EL (cell line): Measurements from ENCODE around the gene MAPRE2.
"Not testable (repeated sequence)": the region's sequence is repeated elsewhere in the genome, so short reads cannot be mapped to it uniquely, and the experiment has no call there.

Experiments used
- DNase-seq: peaks from one replicate; pipeline ENCODE4 v3.0.0-alpha.2; 2016

The MAPRE2 gene

DNA sequence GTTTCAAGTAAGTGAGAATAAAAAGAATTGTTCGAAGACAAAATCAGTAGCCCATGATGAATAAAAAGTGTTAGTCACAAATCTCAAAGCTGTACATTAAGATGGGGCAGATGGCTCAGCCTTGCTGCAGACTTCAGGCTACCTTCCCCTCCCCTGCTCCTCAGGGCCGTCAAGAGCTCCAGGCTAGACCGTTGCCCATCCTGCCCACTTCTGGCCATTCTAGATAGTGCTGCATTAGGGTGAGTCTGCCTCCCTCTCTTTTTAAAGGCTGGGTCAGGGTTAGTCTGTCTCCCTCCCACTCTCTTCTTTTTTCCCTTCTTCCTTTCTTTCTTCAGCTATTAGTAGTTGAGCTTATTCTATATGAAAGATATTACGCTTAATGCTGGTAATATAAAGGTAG is 86.0 kb downstream of the MAPRE2 start:
- DNase-seq = peak; percentile 11

DNA sequence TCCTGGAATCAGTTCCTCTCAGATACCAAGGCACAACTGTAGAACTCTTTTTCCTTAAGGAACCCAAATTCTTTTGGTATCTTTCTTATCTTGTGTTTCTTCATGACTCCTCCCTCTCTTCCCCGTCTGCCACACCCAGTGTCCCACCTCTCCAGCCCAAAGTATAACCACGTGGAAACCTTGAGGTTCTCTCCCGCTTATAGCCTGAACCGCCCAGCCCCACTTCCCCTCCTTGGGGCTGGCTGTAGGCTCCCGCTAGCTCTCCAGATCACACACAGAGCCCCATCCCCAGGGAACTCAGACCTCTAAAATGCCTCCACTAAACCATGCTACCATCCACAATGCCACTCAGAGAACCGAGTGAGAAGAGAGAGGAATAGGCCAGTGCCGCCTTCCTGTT is 87.5 kb downstream of the MAPRE2 start:
- no peak for DNase-seq

DNA sequence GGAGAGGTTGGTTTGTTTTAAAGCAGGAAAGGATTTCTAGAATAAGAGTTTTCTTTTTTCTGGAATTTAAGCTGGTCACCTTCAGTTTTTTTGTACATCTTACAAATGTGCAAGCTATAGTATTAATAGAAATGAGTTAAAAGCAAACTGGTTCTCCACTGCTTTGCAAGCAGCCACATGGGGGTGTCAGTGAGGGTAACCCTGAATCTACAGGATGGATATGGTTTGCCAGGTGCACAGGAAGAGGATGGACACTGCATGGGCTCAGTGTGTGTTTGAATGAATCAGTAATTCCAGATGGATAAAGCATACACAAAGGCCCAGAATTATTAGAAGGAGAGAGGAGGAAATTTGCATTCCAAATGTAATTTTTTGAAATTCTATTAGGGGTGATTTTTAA is 89.0 kb downstream of the MAPRE2 start:
- DNase-seq = no peak

DNA sequence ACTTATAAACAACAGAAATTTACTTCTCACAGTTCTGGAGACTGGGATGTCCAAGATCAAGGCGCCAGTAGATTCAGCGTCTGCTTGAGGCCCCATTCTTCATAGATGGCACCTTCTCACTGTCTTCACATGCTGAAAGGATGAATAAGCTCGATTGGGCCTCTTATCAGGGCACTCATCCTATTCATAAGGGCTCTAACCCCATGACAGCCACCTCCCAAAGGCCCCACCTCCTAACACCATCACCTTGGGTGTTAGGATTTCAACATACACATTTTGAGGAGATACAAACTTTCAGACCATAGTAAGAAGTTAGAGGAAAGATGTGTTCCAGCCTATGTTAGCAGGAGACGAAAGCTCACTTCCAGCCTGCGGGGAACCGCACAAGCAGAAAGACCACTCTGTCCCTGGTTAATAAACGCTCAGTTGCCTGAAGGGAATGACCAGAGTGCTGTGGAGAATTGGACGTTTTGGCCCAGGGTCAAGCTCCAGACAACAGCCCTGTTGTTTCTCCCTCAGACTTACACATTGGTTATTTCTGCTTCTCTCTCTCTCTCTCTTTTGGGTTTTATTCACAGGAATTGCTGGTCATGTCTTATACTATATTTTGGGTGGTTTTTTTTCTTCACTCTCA is 90.3 kb downstream of the MAPRE2 start:
- DNase-seq = no peak

DNA sequence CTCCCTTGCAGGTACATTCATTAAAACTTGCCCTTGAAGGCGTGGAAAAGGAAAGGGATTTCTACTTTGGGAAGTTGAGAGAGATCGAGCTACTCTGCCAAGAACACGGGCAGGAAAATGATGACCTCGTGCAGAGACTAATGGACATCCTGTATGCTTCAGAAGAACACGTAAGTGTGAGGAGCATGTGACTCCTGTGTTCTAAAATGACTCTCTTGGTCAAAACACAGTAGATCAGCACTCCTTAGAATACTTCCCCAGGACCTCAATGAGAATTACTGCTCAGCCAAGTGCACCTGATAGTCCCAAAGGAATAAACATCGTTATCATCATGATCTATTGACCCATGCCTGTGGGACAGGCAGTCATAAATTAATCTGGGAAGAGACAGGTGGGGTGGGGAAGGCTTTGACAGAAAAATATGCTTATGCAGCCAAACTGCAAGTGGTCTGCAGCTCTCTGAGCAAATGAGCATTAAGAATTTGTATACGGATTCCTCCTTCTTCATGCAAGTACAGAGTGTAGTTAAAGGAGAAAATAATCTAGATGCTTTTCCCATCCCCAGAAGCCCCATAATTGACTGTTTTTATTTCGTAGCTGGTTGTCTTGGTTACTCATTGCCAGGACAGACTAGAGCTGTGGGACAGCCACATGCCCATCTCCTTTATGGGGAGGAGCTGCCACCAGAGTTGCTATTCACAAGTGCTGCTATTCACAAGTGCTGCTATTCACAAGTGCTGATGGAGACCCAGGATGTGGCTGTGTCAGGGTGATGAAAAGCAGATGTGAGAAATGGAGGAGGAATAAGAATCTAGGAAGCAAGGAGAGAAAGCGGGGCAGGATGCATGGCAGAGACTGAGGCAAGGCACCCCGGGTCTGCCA is 91.0 kb downstream of the MAPRE2 start:
- no peak for DNase-seq

DNA sequence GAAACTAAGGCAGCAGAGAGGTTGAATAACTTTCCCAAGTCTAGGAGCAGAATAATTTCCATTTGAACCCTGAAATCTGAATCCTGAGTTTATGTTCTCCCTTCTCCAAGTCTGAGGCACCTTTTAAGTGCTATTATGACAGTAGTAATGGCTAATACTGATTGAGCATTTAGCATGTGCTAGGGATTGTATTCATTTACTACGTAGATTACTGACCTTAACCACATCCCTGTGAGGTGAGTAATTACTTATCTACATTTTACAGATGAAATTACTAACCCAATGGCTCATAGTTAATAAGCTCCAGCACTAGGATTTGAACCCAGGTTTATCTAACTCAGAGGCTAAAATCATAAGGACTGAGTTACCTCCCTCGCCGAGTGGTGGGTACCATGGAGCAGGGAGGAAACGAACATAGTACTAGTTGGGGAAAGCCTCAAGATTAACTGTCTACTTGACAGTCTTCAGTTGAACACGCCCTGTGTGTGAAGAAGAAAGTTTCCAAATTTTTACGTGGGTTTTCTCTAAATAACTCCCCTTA is 93.0 kb downstream of the MAPRE2 start:
- no peak for DNase-seq

DNA sequence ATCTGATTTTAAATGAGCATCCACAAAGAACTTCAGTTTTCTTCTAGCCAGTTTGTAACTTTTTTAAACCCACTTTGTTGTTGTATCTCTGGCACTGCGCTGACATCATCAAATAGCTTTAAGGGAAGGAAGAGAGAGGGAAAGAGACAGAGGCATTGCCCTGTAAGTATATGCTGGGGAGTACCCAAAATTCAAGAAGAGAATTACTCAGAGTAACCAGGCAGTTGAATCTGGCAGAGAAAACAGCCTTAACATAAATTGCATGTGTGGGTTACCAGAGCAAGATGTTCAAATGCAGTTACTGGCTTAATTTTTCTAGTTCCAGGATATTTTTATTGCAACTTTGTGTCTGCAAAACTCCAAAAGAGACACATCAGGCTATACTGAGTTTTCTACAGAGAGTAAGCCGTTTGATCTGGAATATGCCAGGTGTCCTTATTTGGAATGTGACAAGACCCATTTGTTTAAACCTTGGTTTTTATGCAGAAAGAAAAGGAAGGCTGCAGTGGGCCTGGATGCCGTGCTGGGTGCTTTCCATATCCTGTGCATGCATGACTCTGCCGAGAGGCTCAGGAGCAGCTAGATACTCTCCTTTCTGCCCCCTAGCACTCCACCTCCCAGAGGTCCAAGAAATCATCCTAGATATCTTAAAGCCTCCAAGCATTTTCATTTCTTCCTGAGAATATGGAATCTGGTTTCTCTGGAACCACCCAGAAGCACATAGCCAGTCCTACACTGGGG is 93.7 kb downstream of the MAPRE2 start:
- DNase-seq = no peak

DNA sequence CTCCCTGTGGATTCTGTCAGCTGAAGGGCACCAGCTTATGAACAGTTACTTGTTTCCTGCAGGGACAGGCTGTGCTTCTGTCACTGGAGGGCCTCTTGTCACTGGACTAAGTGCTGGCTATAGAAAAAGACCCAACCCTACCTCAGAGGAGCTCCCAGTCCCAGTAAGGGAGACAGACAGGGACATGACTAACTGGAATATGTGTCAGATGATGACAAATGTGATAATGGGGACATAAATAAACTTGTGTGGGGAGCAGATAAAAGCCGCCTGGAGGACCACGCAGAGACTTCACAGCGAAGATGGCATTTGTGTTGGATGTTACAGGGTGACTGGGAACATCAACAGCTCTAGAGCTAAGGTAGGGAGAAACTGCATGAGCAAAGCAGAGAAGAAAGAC is 95.0 kb downstream of the MAPRE2 start:
- no peak for DNase-seq

DNA sequence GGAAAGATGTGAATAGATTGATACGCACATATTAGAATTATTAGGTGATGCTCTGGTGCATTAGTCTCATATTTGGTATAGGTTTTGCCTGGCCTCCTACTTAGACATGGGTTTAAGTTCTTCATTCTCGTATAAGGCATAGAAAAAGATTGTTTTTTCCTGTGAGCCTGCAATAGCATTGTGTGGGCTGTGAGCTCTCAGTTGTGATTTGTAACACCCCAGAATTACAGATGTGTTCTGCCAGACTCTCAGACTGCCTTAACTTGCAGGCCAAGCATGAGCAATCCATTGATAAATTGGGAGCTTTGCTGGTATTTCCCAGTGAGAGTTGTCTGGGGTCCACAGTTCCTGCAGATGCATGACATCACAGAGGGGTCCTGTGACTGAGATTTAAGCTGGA is 95.7 kb downstream of the MAPRE2 start:
- no peak for DNase-seq

DNA sequence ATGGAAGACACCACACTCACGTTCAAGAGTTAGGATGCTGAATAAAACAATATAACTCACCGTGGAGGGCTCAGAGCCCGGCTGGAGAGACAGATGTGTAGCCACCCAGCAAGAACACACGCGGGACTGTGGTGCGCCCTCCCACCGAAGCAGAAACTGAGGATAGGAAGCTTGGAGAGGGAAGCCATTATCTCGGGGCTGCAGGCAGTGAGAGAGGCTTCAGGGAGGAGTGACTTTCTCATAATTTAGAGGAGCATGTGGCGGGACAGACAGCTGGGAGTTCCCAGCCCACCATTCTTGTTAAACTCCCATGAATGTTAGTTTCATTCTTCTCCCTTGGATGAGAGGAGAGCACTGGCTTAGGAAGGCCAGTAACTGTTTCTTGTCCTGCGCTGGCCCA is 96.4 kb downstream of the MAPRE2 start:
- DNase-seq = no peak

DNA sequence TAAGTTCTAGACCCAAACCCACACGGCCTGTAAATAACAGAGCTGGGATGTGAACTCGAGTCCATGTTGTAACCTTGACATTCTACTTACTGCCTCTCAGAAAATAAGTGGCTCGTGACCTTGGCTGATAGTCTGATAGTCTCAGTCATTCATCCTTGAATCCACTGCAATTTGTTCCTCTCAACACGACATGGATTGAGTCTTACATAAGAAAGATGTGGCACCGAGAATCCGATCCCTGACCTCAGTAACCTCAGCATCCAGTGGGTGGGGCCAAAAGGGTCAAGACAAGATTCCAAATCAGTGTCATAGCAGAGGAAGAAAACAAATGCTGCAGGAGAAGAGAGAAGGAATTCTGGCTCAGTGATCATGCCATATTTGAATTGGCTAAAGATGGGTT is 97.6 kb downstream of the MAPRE2 start:
- DNase-seq = no peak

DNA sequence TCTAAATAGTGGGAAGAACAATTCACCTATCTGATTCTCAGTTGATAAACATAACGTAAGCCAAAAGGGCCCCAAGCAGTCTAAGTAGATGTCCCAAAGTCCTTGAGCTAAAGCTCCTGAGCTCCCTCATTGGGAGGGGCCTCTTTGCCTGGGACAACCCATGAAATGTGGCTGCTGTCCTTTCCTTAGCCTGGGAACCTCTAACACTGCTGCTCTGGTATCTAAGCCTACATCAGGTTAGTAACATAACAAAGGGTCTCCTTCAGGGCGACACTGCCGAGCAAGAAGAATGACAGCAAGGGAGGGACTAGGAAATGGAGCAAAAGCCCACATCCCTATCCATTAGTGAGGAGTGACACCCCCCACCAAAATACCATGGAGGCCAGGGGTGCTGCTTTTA is 98.3 kb downstream of the MAPRE2 start:
- no peak for DNase-seq

DNA sequence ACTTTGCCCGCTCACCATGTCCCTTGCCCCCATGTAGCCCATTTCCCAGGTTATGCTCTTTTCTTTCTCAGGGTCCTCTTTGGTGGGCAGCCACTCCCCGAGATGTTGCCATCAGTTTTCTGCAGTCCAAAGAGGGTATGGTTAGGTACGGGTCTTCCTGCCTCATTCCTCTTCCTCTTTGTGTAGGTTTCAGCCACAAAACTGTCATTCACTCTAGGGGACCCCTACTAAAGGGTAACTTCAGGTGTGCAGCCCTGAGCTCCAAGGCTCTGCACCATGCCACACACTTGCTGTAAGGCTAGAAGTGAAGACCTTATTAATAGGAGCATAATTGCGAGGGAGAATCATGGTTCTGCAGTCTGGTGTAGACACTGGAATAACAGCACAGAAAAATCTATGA is 99.9 kb downstream of the MAPRE2 start:
- no peak for DNase-seq

DNA sequence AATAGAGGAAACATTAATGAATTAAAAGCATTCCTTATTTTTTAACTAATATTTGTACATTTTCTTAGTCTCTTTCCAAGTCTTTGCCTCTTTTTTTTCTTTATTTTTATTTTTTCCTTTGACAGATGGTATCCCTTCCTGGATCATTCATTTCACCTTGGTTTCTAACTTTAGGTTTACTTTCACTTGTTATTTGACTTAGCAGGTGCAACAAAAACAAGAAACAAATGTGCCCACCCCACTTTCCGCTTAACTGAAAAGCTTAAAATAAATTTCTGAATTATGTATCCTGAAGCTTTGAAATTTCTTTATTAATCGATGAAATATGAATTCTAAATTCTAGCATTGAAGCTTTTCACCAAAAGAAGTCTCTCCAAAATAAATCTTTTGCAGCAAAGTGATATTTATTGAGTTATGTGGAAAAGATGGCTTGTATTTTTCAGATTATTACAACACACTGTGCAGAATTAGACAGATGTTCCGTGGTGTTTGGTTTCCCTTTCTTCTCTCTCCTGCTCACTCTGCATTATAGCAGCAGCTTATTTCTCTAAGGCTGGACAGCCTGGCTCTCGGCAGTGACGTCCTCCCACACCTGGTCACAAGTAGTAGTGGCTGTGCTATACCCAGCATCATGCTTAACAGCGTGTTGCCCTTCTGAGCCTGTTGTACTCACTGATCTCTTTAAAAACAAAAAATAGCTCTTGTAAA is 100.5 kb downstream of the MAPRE2 start:
- no peak for DNase-seq

DNA sequence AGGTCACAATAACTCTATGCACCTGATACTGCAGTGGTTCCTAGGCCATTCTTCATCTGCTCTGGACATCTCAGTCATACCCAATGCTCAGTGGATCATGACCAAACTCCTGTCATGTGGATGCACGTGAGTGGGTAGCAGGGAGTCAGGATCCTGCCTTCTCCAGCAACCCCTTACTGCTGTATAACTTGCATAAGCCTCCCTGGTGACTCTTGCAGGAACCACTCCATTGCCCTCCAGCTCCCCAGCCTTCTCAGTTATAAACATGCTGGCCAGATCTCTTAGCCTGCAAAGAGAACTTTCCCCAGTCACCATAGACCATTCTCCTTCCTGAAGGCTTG is 101.0 kb downstream of the MAPRE2 start:
- no peak for DNase-seq

DNA sequence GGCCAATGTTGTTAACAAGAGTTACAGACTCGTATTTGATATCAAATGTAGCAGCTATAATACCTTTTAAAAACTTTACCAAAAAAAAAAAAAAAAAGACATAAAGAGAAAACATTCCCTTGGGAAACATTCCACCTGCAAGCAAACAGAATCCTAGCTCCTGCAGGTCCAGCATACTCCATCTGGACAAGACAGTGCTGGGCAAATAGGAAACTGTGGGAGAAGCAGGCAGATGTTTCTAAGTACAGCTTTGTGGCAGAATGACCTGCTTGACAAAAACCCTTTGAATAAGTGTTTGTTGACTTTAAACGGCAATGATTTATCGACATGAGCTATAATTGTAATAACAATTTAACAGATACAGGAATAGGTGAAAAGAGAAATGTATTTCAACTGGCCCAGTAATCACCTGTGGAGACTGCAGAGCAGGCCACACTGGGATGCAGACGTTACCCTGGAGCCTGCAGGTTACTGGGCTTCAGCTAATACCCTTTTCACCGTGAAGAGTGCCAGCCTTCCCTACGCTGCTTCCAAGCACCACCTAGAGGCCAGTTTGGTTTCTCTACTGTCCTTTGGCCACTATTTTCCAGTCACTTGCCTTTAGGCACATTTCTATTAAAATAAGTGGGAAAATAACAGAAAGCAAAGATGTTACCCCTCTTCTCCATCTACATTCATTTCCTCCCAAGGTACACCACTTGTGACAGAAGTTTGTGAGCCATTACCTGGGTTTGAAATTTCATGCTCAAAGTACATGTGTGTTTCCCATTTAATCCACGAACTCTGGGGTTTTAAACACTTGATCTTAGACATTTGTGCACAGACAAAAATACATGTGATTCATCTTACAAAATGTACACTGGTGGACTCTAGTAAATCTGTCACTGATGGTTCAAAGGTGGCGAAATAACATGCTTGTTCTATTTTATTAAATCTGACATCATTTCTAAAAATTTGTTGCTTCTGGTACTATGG is 102.7 kb downstream of the MAPRE2 start:
- peak; percentile 51 for DNase-seq

DNA sequence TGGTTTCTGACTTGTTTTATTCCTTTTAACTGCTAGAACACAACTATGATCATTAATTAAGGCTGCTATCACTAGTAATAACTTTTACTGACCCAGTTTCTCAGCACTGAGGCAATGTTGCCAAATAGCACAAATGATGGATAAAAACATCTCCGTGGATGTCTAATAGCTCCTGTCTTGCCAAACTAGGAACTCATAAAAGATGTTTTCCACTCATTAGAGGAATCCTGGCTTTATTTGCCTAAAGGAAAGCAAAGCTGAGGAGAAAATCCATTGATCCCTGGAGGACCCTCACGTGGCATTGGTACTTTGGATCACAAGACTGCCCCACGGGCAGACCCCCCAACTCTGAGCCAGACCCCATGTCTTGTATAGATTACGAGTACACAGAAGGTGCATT is 103.5 kb downstream of the MAPRE2 start:
- no peak for DNase-seq

DNA sequence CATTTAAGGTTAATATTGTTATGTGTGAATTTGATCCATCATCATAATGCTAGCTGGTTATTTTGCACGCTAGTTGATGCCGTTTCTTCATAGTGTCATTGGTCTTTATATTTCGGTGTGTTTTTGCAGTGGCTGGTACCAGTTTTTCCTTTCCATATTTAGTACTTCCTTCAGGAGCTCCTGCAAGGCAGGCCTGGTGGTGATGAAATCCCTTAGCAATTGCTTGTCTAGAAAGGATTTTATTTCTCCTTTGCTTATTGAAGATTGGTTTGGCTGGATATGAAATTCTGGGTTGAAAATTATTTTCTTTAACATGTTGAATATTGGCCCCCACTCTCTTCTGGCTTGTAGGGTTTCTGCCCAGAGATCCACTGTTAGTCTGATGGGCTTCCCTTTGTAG is 109.0 kb downstream of the MAPRE2 start:
- not testable (repeated sequence) for DNase-seq

DNA sequence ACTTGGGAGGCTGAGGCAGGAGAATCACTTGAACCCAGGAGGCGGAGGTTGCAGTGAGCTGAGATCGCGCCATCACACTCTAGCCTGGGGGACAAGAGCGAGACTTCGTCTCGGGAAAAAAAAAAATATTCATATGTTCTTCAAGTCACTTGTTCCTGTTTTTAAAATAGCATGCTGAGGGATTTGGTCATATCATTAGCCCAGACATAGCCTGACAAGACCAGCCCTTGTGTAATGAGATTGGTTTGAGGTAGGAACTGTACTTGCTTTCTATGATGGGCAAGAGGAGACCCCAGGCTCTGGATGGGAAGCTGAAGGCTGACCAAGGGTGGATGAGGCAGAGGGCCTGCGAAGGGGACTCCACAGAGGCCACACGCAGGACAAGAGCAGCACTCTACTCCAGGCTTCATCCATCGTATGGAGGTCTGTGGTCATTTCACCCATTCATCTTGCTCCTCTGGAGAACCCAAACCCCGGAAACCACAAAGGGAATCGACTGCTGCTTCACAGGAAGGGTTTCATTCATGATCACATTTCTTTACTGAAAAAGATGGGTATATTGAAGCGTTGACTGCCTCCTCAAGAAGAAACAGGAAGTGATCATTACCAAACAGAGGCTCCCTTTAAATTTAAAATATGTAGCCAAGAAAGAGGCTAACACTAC is 112.5 kb downstream of the MAPRE2 start:
- DNase-seq = no peak

DNA sequence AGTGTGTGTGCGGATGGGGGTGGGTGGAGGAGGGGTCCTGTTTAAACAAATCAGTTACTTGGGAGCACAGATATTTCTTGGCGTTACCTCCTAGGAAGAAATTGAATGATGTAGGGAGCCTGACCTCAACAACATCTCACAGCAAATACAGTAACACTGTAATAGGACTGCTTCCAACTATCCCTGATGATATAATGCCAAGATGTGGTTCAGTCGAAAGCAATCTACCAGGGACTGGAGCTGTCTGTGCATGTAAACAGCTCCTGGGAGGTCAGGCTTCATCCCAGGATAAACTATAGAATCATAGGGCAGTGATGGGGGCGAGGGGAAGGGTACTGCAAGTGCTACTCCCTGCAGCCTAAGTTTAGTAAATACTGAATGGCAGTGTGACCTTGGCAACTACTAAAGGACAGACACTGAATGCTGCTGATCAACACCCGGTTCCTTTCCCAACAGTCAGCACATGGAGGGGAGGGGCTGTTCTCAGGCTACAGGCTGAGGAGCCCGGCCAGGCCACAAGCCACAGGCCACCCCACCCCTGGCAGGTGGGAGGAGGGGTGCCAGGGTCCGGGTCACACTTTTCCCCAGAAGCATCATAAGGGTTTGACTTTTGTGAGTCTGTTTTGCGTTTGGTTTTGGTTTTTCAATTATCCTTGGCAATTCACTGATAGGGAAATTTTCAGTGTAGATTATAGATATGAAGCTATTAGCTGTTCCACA is 114.3 kb downstream of the MAPRE2 start:
- no peak for DNase-seq

DNA sequence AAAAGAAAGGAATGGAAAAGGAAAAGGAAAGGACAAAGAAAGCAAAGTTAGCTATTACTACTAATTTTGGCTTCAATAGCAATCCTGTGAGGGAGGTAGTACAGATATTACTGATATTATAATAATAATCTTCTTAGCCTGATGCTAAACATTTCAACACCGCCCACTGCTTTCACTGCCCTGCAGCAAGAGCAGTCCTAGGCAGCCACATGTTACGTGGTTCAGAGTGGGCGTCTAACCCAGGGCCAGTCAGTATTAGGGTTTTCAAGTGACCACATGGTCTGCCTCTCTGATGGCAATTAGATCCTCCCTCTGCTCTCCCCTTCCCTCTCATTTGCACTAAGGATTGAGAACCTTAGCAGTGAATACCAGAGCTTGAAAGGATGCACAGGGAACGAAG is 116.0 kb downstream of the MAPRE2 start:
- DNase-seq = no peak
